CD4-positive, alpha-beta T cell treated with Interleukin-15 for 1 hour (primary cell): ENCODE measurements around the gene ARHGAP18.
A peak's percentile ranks its signal among the peaks of the same experiment; 100 is the strongest.

Experiments
- DNase-seq: peaks from one replicate; pipeline ENCODE4 v3.0.0-alpha.2; 2020

The ARHGAP18 gene, protein sequence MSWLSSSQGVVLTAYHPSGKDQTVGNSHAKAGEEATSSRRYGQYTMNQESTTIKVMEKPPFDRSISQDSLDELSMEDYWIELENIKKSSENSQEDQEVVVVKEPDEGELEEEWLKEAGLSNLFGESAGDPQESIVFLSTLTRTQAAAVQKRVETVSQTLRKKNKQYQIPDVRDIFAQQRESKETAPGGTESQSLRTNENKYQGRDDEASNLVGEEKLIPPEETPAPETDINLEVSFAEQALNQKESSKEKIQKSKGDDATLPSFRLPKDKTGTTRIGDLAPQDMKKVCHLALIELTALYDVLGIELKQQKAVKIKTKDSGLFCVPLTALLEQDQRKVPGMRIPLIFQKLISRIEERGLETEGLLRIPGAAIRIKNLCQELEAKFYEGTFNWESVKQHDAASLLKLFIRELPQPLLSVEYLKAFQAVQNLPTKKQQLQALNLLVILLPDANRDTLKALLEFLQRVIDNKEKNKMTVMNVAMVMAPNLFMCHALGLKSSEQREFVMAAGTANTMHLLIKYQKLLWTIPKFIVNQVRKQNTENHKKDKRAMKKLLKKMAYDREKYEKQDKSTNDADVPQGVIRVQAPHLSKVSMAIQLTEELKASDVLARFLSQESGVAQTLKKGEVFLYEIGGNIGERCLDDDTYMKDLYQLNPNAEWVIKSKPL

DNA sequence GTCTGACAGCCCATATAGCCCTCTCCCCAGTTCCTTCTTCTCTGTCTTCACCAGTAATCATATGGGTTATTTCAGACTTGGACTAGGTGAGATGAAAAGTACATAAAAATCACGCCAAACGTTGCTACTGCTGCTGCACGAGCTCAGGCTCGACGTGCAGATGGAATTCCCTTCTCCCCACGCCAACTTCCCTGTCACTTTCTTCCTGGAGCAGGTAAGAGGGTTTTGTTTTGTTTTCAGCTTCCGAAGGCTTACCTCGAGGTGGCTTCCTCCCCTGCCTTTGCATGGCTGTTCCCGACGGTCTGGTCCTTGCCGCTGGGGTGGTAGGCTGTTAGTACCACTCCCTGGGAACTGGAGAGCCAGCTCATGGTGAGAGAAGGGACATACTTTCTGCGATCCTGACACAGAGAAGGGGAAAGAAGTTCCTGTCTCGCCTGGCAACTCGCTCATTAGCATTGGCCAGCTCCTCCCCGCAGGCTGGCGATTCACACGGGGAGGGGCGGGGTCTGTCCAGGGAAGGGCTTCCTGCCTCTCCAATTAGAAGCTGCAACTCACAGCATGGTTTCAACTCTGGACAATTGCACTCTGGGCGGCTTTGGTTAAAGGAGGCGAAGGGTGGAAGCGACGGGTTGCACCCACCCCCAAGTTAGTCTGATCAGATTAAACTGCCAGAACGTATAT lies at the start of gene ARHGAP18:
Gene ARHGAP18 (minus strand): TSS at position 409 of the 681 bp plus-strand sequence. CDS start 41 bp downstream, at position 368.
- DNase-seq: peak; percentile 78

DNA sequence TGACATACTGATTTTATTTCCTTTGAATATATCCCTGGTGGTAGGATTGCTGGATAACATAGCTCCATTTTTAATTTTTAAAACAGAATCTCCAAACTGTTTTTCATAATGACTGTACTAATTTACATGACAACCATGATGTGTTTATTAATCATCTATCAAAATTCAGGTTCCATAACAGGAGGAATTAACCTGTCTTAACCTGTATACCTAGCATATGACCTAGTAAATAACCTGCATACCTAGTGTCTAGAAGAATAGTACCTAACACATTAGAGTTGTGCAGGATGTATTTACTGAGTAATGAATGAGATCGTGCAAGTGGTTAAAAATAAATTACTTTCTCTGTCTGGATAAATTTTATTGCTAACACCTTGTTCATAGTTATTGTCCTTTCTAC lies 45.8 kb upstream of the ARHGAP18 start:
- DNase-seq: no peak

DNA sequence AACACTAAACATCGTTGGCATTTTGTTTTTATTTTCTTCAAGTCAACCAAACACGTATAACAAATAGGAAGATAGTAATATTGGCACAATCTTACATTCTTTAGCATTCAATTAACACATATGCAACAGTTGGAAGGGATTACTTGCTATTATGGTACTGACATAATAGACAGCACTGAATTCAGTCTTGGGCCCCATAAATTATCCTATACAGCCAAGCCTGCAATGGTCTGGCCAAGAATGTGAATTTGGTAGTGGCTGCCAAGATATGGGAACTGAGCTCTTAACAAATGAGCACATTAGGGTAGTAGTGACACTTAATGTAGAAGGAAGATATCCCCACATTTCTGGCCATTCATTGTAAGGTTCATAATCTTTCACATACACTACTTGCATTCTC lies 44.8 kb upstream of the ARHGAP18 start:
- no peak for DNase-seq

DNA sequence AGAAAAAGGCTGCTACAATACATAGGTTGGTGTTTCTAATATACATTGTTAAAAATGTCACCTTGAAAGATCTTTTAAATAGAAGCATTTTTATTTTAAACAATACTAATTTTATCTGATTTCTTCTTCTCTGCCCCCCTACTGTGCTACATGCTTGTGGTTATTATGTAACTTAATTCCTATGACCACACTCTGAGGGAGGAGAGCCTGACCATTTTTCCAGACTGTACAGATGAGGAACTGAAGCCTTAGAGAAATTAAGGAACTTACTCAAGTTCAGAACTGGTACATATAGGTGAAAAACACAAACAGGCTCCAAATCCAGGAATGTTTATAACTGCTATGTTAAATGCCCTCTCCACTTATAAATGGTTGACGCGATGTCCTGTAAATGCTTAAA lies 43.4 kb upstream of the ARHGAP18 start:
- DNase-seq: no peak

DNA sequence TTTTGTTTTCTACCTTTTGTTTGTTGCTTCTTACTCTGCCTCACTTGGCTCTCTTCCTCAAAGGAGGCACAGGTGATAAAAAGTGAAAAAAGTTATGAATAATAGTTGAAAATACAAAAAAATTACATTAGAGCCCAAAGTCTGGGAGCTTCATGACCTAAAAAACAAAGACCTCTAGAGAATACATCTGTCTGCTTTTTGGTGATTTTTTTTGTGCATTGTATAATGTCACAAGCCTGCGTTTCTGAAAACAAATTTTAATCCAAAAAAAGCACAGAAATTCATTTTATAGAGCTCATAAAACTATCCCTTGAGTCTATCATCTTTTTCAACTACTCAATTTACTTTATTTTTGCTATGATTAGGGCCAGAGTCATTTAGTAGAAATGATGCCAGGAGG lies 41.4 kb upstream of the ARHGAP18 start:
- no peak for DNase-seq

DNA sequence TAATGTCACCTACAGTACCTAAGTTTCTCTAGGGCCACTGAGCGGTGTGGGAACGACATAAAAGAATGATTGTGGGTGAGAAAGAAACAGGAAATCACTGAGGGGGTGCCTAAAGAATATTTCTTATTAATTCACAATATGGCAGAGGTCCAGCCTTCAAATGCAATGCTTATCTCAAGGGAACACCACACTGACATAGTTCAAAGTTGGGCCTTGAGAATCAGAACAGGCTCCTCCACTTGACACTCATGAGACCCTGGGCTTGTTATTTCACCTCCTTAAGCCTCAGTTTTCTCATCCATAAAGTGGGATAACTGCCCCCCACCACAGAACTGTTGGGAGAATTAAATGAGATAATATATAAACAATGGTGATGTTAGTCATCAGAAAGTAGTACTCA lies 40.4 kb upstream of the ARHGAP18 start:
- no peak for DNase-seq

DNA sequence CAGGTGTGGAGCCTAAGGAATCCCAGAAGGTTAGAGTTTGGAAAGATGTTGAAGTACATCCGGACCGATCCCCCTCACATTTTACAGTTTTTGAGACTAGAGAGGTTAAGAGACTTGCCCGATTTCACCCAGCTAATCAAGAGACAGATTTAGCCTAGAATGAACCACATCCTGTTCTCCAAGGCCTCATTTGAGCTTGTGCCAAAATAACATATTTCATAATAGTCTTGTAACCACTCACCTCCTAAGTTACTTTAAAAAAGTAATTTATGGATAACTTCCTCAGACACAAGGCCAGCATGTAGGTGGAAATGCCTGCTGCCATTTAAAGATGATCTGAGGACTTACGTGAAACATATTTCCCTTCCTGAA lies 39.8 kb upstream of the ARHGAP18 start:
- no peak for DNase-seq

DNA sequence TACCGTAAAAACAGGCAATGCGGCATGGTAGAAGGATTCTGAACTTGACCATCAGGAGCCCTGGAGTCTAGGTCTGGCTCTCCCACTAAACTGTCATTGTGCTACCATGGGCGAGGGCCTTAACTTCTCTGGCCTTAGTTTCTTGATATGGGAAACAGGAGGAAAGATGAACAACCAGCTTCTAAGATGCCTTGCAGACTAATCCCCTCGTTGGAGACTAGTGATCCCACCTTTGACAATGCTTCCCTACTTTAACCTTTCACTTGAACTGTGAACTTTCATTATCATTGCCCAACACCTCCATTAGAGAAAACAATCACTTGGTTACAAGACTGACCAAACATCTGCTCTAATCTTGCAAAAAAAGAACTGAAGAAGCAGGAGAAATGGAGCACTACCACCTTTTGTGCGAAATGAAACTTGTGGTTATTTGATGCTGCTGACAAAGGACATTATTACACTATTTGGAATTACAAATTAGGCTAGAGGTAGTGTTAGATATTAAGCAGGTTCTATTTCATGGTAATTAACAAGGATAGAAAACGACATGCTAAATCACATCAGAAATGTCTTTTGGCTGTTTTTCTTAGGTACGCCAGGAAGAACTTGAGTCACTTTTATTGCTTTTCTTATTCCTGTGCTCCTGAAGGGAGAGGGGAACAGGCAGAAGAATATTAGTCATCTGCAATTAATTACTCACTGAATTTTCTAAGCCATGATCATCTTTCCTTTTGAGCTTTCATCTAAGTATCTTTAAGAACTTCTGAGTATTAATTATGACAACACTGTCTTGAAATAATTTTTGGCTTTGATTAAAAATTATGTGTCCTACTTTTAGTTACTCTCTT lies 39.1 kb upstream of the ARHGAP18 start:
- no peak for DNase-seq

DNA sequence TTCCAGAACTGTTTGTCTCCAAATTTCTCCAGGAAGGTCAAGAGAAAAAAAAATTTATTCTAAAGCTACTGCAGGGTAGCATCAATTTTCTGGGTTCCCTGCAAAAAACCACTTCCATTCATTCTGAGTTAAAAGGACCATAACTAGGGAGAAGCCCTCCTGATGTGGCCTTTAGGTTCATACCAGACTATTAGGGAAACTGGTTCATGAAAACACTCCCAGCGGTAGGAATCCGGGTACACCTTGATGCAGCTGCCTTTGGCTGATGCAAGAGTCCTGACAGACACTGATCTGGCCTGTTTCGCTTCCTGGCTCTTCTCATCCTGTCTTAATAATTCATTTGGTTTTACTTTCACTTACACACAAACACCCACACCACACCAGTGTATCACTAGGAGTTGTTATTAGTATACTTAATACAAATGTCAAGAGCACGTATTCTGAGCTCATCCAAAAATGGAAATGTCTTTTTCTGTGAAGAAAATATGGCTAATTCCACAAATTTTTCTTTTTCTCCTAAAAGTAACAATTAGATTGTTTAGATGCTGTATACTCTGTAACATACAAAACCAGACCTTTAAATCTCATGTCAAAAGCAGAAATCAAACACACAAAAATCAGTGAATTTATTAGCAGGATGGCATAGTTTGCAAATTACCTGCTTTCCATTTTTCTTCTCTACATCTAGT lies 38.4 kb upstream of the ARHGAP18 start:
- DNase-seq: peak; percentile 51

DNA sequence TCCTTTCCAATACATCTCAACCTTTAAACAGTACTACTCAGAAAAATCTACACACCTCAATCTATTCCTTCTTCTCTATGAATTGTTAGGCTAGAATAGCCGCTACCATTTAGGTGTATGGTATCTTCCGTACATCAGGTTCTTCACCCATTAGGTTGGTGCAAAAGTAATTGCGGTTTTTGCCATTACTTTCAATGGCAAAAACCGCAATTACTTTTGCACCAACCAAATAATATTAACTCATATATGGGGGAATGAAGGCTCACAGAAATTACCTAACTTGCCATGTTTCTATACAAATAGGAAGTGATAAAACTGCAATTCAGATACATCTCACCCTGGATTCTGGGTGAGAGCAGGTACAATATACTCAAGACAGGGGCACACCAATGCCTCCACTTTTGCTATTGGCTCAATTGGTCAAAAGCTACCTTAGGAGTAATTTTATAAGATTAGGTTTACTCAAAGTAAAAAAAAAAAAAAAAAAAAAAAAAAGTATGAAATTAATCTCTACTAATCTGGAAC lies 37.7 kb upstream of the ARHGAP18 start:
- no peak for DNase-seq

DNA sequence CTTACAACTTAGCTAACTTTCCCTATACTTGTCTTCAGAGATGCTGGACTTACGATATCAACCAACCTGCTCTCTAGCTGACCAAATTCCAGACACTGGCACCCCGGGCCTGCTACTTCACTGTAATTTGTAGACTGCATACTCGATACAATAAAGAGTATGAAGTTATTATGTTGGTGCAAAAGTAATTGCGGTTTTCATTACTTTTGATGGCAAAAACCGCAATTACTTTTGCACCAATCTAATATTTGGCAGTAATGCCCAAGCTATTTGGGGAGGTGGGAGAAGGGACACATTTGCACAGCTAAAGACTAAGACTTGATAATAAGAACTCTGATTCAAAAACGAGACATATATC lies 34.9 kb upstream of the ARHGAP18 start:
- no peak for DNase-seq

DNA sequence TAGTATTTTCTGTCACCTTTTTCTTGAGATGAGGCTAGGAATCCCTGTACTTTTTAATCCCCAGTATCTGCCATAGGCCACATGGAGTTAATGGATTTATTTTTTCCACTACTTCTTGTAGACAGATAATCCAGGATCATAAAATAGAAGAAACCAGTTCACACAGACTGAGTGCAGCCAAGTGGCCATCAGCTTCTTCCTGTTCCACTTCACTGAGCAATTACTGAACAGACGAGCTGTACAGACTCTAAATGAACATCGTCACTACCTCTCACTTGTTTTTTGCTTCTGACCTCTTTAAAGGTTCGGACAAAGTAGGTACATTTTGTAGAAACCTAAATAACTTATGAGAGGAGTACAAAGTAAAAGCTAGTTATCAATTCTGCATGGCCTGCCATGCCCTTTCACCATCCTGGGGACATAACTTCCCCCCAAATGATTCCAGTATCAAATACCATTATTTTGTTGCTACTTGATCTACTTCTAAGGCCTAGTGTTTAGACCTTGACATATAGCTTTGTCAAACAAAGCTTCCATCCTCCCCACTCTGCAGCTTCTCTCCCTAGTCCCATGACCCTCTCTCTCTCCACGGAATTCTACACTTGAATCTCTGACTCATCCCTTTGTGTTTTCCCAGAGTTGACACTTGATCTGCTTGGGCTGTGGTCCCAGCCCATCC lies 34.4 kb upstream of the ARHGAP18 start:
- DNase-seq: no peak

DNA sequence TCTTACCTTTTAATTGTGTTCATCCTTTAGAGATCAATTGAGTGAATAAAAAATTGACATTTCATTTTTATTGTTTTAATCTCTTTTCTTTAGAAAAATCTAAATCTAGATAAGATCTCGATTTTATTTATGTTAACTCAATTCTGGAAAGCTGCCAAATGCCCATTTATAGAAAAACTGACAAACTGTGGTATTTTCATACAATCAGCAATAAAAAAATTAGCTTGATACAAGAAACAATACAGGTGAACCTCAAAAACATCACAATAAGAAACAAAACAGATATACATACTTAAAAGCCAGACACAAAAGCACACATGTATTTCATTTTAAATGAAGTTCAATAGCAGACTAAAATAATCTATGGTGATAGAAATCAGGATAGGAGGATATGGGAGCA lies 30.0 kb upstream of the ARHGAP18 start:
- DNase-seq: no peak

DNA sequence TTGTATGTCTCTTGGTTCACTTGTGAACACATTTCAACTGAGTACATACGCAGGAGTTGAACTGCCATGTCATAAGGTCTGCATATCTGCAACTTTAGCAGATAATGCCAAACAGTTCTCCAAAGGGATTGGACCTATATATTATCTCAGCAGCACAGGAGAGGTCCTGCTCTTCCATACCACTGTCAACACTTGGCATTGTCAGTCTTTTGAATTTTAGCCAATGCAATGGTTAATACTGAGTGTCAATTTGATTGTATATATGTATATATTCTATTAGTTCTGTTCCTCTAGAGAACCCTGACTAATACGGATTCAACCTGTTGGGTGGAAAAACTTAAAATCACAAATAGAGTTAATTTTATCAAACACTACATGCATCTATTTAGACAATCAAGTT lies 26.1 kb upstream of the ARHGAP18 start:
- DNase-seq: no peak

DNA sequence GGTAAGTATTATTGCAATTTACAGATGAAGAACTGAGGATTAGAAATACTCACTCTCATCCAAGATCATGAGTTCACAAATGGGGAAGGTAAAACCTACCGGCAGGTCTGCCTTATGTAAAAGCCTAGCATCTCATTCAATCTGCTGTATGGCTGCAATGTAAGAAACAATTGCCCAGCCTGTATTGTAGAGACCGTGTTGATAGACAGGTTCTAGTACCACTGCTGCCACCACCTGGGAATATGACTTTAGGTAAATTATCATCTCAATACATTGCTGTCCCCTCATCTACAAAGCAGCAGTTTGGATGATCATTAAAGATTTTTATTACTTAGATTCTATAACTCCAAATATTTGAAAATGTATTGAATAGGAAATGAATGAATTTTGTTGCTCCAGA lies 23.3 kb upstream of the ARHGAP18 start:
- no peak for DNase-seq

DNA sequence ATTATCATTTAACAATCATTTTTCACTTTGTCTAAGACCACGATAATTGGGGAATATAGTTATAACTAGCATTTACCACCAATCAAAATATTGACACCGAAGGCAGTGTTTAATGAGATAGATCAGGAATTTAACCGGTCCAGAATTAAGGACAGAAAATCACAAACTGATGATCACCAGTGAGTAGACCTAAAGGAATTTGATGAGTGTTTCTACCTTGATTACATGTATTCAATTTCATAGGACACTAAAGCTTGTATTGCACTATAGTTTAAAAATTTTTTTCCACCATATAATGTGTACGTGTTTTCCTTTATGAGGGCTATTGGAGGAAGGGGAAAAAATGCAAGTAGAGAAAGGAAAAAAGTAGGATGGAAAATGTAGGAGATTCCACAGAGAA lies 22.6 kb upstream of the ARHGAP18 start:
- DNase-seq: no peak

DNA sequence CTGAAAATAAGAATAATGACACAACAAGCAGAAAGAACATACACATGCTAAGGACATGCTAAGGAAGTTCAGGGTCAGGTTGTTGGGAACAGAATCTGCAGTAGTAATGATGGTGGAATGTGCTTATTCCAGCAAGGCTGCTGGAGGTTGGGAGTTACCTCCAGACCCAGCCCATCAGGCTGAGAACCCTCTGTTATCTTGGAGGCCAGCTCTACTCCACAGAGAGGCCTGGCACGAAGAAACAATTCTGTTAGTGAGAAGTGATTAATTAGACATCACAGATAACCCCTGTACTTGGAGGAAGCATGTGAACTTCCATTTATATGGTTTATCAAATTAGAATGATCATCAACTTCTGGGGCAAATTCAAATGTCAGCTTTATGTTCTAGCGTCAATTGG lies 22.1 kb upstream of the ARHGAP18 start:
- no peak for DNase-seq

DNA sequence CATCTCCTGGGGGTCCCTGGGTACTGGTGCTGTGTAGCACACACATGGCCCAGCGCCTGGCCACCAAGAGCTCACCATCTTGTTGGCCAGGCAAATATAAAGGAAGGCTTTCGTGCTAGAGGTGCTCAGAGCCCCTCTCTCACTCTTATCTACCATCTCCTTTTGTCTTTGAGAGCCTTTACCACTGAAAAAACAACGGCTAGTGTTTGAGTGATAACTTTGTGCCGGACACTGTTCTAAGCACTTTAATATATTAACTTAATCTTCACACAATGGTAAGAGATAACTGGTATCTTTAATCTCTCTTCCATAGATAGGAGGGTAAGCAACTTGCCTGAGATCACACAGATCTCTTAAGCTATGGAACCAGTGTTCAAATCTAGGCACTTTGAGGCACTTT lies 21.5 kb upstream of the ARHGAP18 start:
- DNase-seq: no peak

DNA sequence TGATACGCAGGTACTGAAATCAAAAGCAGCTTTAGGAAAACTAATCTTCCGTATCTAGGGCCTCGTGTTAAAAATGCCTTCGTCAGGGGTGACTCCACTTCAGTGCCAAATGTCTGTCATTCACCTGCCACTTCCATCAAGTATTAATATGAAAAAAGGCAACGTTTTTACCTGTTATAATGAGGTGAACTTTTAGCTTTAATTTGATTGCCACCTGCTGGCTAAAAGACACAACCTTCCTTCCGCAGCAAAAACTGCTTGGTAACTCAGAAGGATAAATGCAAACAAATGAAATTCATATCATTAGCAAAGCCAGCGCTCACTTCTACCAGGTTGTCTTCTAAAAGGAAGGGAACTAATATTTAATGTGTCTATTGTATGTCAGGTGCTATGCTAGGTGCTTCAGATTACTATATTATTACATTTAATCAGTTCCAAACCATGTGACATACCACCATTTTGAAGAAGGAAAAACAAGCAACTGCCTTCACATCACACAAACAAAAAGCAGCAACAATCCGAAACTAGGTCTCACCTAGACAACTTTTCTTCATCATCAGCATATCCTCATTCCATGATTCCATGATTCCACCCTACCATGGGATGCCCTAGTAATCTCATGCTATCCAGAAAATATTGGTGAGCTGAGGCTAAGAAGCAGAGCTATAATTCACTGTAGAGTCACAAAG lies 20.6 kb upstream of the ARHGAP18 start:
- no peak for DNase-seq

DNA sequence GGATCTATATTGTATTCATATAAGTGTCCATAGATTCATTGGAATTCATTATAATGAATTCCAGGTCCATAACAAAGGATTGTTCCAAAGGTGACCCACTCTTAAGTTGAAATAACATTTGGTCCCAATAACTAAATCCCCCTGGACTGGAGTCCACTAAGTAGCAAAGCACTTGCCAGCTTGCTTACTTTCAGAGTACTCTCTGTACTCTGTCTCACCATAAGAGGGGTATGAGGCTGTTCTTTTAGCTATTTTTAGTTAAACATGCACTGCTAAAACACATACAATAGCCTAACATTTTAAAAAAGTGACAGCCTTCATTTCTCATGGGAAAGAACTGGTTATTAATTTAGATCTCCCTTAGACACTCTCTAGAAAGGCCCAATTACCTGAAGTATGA lies 16.7 kb upstream of the ARHGAP18 start:
- no peak for DNase-seq

DNA sequence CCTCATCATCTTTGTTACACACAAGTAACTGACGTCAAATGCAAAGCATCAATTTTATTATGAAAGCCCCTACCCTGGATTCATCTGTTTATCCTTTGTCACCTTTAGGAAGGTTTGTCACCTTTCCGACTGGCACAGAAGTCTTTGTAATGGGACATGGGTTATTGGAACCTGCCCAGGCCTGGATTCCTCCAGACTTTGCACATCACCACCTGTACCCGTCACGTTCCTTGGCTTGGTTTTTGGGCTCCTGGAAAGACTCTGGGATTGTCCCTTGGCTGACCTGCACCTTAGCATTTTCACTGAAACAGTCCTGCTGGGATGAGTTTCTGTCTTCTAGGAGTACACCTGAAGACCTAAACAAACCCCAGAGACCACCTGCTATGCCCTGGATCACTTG lies 15.4 kb upstream of the ARHGAP18 start:
- no peak for DNase-seq
